ENCODE measurements around the gene NRG3.

- TF ChIP-seq CTCF (IDR thresholded peaks at IDR 0.05): no peak
- TF ChIP-seq POLR2A (IDR thresholded peaks at IDR 0.05): no peak
Measured at GRCh38 chr10:81831060-81831459, 43.9 kb upstream of the NRG3 start.
